ENCODE data around the gene NPEPL1. TPM values are rescaled to one million over a fixed set of nuclear protein-coding genes. Genes with fewer than 3 reads are reported as not detected.

NPEPL1 gene
- total RNA-seq, 2 donors from 2014 or later, result 31.4 to 38.2 TPM

DNA sequence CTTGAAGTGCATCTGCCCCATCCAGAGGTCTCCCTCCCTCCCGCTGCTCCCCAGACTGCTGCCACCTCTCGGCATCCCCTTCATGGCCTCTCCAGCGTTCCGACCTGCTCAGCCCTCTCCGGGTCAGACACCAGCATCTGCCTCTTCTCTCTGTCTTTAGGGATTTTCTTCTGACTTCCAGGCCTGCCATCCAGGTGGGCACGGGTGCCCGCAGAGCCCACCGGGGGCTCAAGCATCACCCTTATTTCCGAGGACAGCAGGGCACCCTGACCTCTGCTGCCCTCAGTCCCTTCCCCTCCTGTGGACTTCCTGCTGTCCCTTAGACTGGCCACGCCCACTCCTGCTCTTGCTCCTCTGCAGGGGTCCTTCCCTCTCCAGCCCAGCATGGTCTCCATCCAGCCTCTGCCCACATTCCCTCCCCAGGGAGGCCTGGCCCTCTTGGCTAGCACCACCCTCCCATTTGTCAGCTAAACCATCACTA is 3.3 kb downstream of the NPEPL1 start:
- ATAC-seq (no peak), DNase-seq (peak in 1 of 4 donors; percentile 2)
- H3K4me3 ChIP-seq, result no peak overlapping the region
- intact Hi-C loops (cut with DNase I), result loop anchor here (10.0 kb wide), 1 partner anchor 461 kb away; no protein-coding TSS in a partner anchor
- H3K27ac ChIP-seq, result no peak overlapping the region
- no peaks in the 10 kb centered on the region for H3K27me3 ChIP-seq
- peaks cover 16% of the 10 kb centered on the region for H3K4me1 ChIP-seq
- TF ChIP-seq POLR2A (IDR thresholded peaks at IDR 0.05), result no peak
- no peaks in the 10 kb centered on the region for H3K9me3 ChIP-seq
- WGBS, 2 donors, result 79 to 94% methylated on average over 6 to 10 of the region's 10 CpGs
- peaks cover 0 to 14% of the 10 kb centered on the region in 2 donors for H3K36me3 ChIP-seq (replicated peaks in 1 of 2; ENCODE audit: insufficient read depth in 1 of 2, low read depth in 2 of 2)

- no peak for TF ChIP-seq POLR2A (IDR thresholded peaks at IDR 0.05)
- TF ChIP-seq, protein P1, sequence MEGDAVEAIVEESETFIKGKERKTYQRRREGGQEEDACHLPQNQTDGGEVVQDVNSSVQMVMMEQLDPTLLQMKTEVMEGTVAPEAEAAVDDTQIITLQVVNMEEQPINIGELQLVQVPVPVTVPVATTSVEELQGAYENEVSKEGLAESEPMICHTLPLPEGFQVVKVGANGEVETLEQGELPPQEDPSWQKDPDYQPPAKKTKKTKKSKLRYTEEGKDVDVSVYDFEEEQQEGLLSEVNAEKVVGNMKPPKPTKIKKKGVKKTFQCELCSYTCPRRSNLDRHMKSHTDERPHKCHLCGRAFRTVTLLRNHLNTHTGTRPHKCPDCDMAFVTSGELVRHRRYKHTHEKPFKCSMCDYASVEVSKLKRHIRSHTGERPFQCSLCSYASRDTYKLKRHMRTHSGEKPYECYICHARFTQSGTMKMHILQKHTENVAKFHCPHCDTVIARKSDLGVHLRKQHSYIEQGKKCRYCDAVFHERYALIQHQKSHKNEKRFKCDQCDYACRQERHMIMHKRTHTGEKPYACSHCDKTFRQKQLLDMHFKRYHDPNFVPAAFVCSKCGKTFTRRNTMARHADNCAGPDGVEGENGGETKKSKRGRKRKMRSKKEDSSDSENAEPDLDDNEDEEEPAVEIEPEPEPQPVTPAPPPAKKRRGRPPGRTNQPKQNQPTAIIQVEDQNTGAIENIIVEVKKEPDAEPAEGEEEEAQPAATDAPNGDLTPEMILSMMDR (IDR thresholded peaks at IDR 0.05), result no peak
- DNase-seq (peak in 2 of 4 donors; percentile 9 to 25), ATAC-seq (no peak)
- intact Hi-C loops (cut with DNase I), result loop anchor here (10.0 kb wide), 1 partner anchor 462 kb away; no protein-coding TSS in a partner anchor
- WGBS, 2 donors, result 85 to 96% methylated on average over 8 to 10 of the region's 10 CpGs
- no peaks in the 10 kb centered on the region for H3K27me3 ChIP-seq
- H3K36me3 ChIP-seq (replicated peaks in 1 of 2; ENCODE audit: insufficient read depth in 1 of 2, low read depth in 2 of 2), result peaks cover 0 to 14% of the 10 kb centered on the region in 2 donors
- H3K4me1 ChIP-seq, result peaks cover 16% of the 10 kb centered on the region
- H3K4me3 ChIP-seq, result no peak overlapping the region
- no peaks in the 10 kb centered on the region for H3K9me3 ChIP-seq
- H3K27ac ChIP-seq, result no peak overlapping the region
These were observed 3.9 kb downstream of the NPEPL1 start for GRCh38 chr20:58696411-58696961.

DNA sequence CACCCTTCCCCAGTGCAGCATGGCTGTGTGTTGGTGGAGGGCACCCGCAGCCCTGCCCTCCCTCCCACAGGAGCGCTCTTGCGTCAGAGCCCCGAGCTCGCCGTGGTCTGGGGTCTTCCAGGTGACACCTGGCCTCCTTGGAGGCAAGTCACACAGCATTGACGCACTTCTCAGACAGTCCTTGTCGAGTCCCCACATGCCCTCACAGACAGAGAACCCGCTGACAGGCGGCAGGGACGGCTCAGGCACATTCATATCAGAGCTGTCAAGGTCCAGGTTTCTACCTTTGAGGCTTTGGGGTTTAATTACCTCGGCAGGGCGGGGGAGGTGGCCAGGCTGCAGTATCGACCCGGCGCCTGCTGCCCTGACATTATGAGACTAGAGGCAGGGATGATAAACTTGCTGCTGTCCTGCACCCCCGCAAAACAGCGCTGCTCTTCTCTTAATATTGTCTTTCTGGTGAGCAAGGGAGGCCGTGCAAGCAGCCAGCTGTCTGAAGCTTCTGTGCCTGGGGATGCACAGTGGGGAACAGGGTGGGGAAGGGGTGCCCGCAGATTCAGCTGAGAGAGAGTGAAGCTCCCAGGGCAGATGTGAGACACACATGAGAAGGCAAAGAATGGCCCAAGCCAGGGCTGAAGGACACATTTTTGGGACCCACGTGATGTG is 4.7 kb downstream of the NPEPL1 start:
- Histone ChIP-seq H3K27ac (no peak overlapping the region), H3K4me1 (peaks cover 16% of the 10 kb centered on the region), H3K9me3 (no peaks in the 10 kb centered on the region), H3K4me3 (no peak overlapping the region), H3K36me3 (replicated peaks in 1 of 2; ENCODE audit: insufficient read depth in 1 of 2, low read depth in 2 of 2) (peaks cover 0 to 14% of the 10 kb centered on the region in 2 donors), H3K27me3 (no peaks in the 10 kb centered on the region)
- no peak for ATAC-seq
- intact Hi-C loops (cut with DNase I), result loop anchor here (10.0 kb wide), 1 partner anchor 463 kb away; no protein-coding TSS in a partner anchor
- TF ChIP-seq, protein P1 (IDR thresholded peaks at IDR 0.05), result no peak
- TF ChIP-seq POLR2A (IDR thresholded peaks at IDR 0.05), result no peak
- DNase-seq, result peak in 2 of 4 donors; percentile 3 to 4
- 74 to 100% methylated on average over 8 to 21 of the region's 21 CpGs for WGBS, 2 donors

GRCh38 chr20:58697867-58698703 is 5.5 kb downstream of the NPEPL1 start:
- H3K4me1 ChIP-seq, result peaks cover 15% of the 10 kb centered on the region
- 90 to 95% methylated on average over 7 to 14 of the region's 15 CpGs for WGBS, 2 donors
- TF ChIP-seq POLR2A (IDR thresholded peaks at IDR 0.05), result no peak
- TF ChIP-seq, protein P1 (IDR thresholded peaks at IDR 0.05), result no peak
- no peaks in the 10 kb centered on the region for H3K27me3 ChIP-seq
- peaks cover 0 to 14% of the 10 kb centered on the region in 2 donors for H3K36me3 ChIP-seq (replicated peaks in 1 of 2; ENCODE audit: insufficient read depth in 1 of 2, low read depth in 2 of 2)
- peak in 2 of 4 donors; percentile 4 to 9 for DNase-seq
- H3K27ac ChIP-seq, result no peak overlapping the region
- no peaks in the 10 kb centered on the region for H3K9me3 ChIP-seq
- ATAC-seq, result no peak
- H3K4me3 ChIP-seq, result no peak overlapping the region
- intact Hi-C loops (cut with DNase I), result loop anchor here (10.0 kb wide), 1 partner anchor 463 kb away; no protein-coding TSS in a partner anchor
